ENCODE measurements around the gene NRAS. TPM values are rescaled to one million over a fixed set of nuclear protein-coding genes. Genes with fewer than 3 reads are reported as not detected.

The NRAS gene
- total RNA-seq, 1 donor from 2014 or later: 33.9 TPM

DNA sequence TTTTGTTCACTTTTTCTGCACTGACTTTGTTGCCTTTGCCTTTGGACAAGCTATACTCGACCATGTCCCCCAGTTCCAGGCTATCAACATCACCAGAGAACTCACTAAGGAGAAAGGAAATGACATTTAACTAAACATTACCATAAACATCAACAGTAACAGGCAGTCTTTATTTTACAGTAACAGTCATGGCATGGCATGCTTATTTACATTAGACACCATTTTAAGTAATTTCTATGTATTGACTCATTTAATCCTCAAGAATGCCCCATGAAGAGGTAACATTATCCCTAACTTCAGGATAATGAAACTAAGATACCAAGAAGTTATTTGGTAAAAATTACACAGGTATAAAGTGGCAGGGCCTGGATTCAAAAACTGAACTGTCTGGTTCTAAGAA lies 8.7 kb upstream of the NRAS start:
- Mint-ChIP-seq H3K9me3 (ENCODE audit: low read depth) (no peaks in the 10 kb centered on the region), H3K27me3 (ENCODE audit: low read depth) (no peaks in the 10 kb centered on the region), H3K27ac (ENCODE audit: unreplicated experiment) (no peak overlapping the region), H3K4me1 (ENCODE audit: low read depth) (peaks cover 29% of the 10 kb centered on the region), H3K36me3 (ENCODE audit: low read depth) (peaks cover 48% of the 10 kb centered on the region), H3K4me3 (ENCODE audit: unreplicated experiment) (no peak overlapping the region)
- TF ChIP-seq, protein P1, sequence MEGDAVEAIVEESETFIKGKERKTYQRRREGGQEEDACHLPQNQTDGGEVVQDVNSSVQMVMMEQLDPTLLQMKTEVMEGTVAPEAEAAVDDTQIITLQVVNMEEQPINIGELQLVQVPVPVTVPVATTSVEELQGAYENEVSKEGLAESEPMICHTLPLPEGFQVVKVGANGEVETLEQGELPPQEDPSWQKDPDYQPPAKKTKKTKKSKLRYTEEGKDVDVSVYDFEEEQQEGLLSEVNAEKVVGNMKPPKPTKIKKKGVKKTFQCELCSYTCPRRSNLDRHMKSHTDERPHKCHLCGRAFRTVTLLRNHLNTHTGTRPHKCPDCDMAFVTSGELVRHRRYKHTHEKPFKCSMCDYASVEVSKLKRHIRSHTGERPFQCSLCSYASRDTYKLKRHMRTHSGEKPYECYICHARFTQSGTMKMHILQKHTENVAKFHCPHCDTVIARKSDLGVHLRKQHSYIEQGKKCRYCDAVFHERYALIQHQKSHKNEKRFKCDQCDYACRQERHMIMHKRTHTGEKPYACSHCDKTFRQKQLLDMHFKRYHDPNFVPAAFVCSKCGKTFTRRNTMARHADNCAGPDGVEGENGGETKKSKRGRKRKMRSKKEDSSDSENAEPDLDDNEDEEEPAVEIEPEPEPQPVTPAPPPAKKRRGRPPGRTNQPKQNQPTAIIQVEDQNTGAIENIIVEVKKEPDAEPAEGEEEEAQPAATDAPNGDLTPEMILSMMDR (IDR thresholded peaks at IDR 0.05): no peak
- DNase-seq (ENCODE audit: low spot score): no peak

DNA sequence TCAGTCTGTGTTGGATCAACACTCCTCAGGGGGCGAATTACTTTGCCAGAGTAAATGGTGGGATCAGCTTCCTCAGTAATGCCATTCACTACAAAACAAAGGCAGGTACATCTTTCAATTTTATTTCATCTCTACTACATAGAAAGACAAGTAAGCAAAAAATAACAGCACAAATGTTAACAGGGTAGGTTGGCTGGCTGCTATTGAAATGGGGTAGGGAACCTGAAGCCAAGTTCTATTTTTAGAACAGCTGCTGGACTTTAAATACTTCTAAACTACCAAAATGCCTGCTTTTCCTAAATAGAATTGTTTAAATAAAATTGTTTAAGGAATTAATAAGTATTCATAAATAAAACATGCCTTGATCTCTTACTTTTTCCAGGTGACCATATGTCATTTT lies 7.3 kb upstream of the NRAS start:
- H3K9me3 Mint-ChIP-seq (ENCODE audit: low read depth): no peaks in the 10 kb centered on the region
- H3K27ac Mint-ChIP-seq (ENCODE audit: unreplicated experiment): peak overlapping the region; percentile 64
- H3K27me3 Mint-ChIP-seq (ENCODE audit: low read depth): no peaks in the 10 kb centered on the region
- no peak overlapping the region for H3K4me3 Mint-ChIP-seq (ENCODE audit: unreplicated experiment)
- peaks cover 20% of the 10 kb centered on the region for H3K4me1 Mint-ChIP-seq (ENCODE audit: low read depth)
- TF ChIP-seq, protein P1 (IDR thresholded peaks at IDR 0.05): no peak
- DNase-seq (ENCODE audit: low spot score): no peak
- peaks cover 52% of the 10 kb centered on the region for H3K36me3 Mint-ChIP-seq (ENCODE audit: low read depth)

DNA sequence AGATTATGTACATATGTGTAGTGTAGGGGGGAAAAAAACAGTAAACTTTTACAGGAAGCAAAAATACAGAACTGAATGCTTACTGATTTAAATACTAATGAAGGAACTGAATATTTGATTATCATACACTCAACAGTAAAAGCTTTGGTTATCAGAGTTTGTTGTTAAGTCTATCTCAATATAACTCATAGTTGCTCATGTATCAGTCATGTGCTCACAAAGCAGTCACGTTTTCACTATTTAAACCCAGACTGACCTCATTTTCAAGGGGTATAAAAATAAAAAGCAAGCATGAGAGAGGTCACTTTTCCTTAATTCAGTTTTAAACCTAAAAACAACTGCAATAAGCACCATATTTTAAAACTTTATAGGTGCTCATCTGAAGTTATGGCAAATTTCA lies 6.9 kb upstream of the NRAS start:
- no peak for DNase-seq (ENCODE audit: low spot score)
- no peak overlapping the region for H3K27ac Mint-ChIP-seq (ENCODE audit: unreplicated experiment)
- H3K4me1 Mint-ChIP-seq (ENCODE audit: low read depth): peaks cover 20% of the 10 kb centered on the region
- no peaks in the 10 kb centered on the region for H3K9me3 Mint-ChIP-seq (ENCODE audit: low read depth)
- H3K4me3 Mint-ChIP-seq (ENCODE audit: unreplicated experiment): no peak overlapping the region
- H3K27me3 Mint-ChIP-seq (ENCODE audit: low read depth): no peaks in the 10 kb centered on the region
- TF ChIP-seq, protein P1 (IDR thresholded peaks at IDR 0.05): no peak
- peaks cover 54% of the 10 kb centered on the region for H3K36me3 Mint-ChIP-seq (ENCODE audit: low read depth)

DNA sequence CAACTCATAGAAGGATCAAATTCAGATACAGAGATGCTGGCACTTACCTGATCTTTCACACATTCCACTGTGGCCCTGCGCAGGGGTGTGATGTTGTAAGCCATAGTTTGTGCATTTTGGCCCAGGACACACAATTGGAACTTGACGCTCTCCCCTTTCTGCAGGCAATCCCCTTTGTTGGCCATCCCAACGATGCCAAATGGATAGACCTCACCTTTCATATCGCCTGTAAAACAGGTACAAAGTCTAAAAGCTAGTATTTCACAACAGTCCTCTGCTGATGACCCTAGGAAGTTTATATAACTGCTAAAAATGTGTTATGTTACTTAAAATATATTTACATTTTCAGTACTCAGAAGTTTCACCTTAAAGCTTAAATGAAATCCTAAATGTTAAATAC lies 3.9 kb upstream of the NRAS start:
- H3K27ac Mint-ChIP-seq (ENCODE audit: unreplicated experiment): peak overlapping the region; percentile 63
- H3K27me3 Mint-ChIP-seq (ENCODE audit: low read depth): no peaks in the 10 kb centered on the region
- peaks cover 30% of the 10 kb centered on the region for H3K4me1 Mint-ChIP-seq (ENCODE audit: low read depth)
- no peak for DNase-seq (ENCODE audit: low spot score)
- no peaks in the 10 kb centered on the region for H3K9me3 Mint-ChIP-seq (ENCODE audit: low read depth)
- TF ChIP-seq, protein P1 (IDR thresholded peaks at IDR 0.05): no peak
- peaks cover 41% of the 10 kb centered on the region for H3K36me3 Mint-ChIP-seq (ENCODE audit: low read depth)
- no peak overlapping the region for H3K4me3 Mint-ChIP-seq (ENCODE audit: unreplicated experiment)

DNA sequence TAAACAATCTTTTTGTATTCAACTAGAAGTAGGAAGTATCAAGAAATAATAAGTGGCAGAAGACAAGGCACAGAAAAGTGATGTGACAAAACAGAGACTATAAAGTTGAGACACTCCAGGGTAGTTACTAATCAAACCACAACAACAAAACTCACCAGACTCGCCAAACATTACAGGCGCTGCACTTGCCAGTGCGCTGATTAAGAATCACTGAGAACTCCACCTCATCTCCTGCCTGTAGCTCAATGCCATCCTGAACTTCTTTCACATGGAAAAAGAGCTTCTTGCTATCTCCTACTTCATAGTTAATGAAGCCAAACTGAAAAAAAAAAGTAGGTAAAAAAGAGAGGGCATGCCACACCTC lies 2.8 kb upstream of the NRAS start:
- no peaks in the 10 kb centered on the region for H3K27me3 Mint-ChIP-seq (ENCODE audit: low read depth)
- peaks cover 36% of the 10 kb centered on the region for H3K36me3 Mint-ChIP-seq (ENCODE audit: low read depth)
- DNase-seq (ENCODE audit: low spot score): no peak
- peak overlapping the region; percentile 14 for H3K27ac Mint-ChIP-seq (ENCODE audit: unreplicated experiment)
- H3K4me1 Mint-ChIP-seq (ENCODE audit: low read depth): peaks cover 26% of the 10 kb centered on the region
- TF ChIP-seq, protein P1 (IDR thresholded peaks at IDR 0.05): no peak
- H3K4me3 Mint-ChIP-seq (ENCODE audit: unreplicated experiment): no peak overlapping the region
- H3K9me3 Mint-ChIP-seq (ENCODE audit: low read depth): no peaks in the 10 kb centered on the region

Data from chondrocyte (in vitro differentiated cells).